Right lobe of liver (tissue), 6 donors: ENCODE results near the gene IL3. TPM values are rescaled to one million over a fixed set of nuclear protein-coding genes. Genes with fewer than 3 reads are reported as not detected.

Experiments
- ATAC-seq, 4 donors: fragments of 200-7000 bp; cut with Tn5 transposase; one replicate each; pipeline ENCODE4 v1.9.1; 2020; ENCODE audit warnings: mild to moderate bottlenecking in 4 of 4, moderate library complexity in 4 of 4
- DNase-seq, 3 donors: peaks; one replicate each; pipeline ENCODE4 v3.0.0-alpha.2; 2020
- H3K27ac ChIP-seq, 3 donors: fragments of 200-600 bp; one replicate each; pipeline ENCODE4 v1.8.0; 2022
- H3K27me3 ChIP-seq, 2 donors: fragments of 200-600 bp; one replicate each; pipeline ENCODE4 v1.8.0; 2022
- H3K36me3 ChIP-seq, 4 donors: fragments of 200-600 bp; sonication (generic) in 1 of 4; one replicate each; pipeline versions ENCODE4 v1.5.1 to v1.8.0; 2017 to 2022; ENCODE audit warnings: control low read depth in 1 of 4
- H3K4me1 ChIP-seq, 4 donors: fragments of 200-600 bp; sonication (generic) in 1 of 4; one replicate each; pipeline versions ENCODE4 v1.5.1 to v1.8.0; 2017 to 2022; ENCODE audit warnings: control low read depth in 1 of 4
- H3K4me3 ChIP-seq, 3 donors: fragments of 200-600 bp; one replicate each; pipeline ENCODE4 v1.8.0; 2022
- H3K9me3 ChIP-seq, 4 donors: fragments of 200-600 bp; sonication (generic) in 1 of 4; one replicate each; pipeline versions ENCODE4 v1.5.1 to v1.8.0; 2017 to 2022; ENCODE audit warnings: control low read depth in 1 of 4
- CTCF ChIP-seq, 4 donors: fragments of 200-600 bp in 3 of 4; fragments of 450-650 bp in 1 of 4; IDR thresholded peaks; one replicate each; pipeline versions ENCODE4 v1.5.1 to v1.8.0; 2016 to 2022; ENCODE audit warnings: antibody characterized with exemption in 4 of 4, mild to moderate bottlenecking in 2 of 4
- POLR2A ChIP-seq: fragments of 450-650 bp; IDR thresholded peaks from one replicate; pipeline ENCODE4 v1.6.1; 2017; ENCODE audit warnings: antibody characterized with exemption, mild to moderate bottlenecking
- WGBS: methylation state at CpG from one replicate; pipeline ENCODE4 v1.1.6; 2018; ENCODE audit warnings: low coverage, low lambda C conversion rate; ENCODE audit not compliant: insufficient coverage; ENCODE audit errors: missing lambda C conversion rate; 5-methylcytosine and 5-hydroxymethylcytosine counted together
- intact Hi-C, 2 donors: fragments of 100-400 bp; cut with DNase I; formaldehyde crosslinking; loops; one replicate each; pipeline versions ENCODE4 v1.11.2 to v1.14.1; 2022
- total RNA-seq, 6 experiments: library from RNA; depleted of rRNA in 2 of 6; stranded (reverse); fragments of >200 nt in 2 of 6; fragmentation: NEBNext Ultra II Directional in 3 of 6; extraction: Animal tissue kit (Norgen Biotek cat#: 25700) in 3 of 6; gene quantifications; one replicate each; pipeline versions ENCODE4 v1.1.0 to v1.2.4, GENCODE V29; 2016 to 2023
- donor health status: DM: no; HTN: yes; CAD: no.
- donor health status: DM: no; HTN: no; CAD: no.
- donor health status: DM: no; HTN: no; CAD: no.
- donor health status: DM: no; HTN: yes; CAD: no.
- donor health status: DM: no; HTN: yes; CAD: no.

The IL3 gene
- total RNA-seq, 6 experiments from 2014 or later = not detected

- 86% methylated on average over 4 of the region's 4 CpGs for WGBS
- intact Hi-C loops = no loop called here
- no peak for ATAC-seq
- DNase-seq = no peak
- no peaks in the 10 kb centered on the region for H3K4me1 ChIP-seq
- H3K4me3 ChIP-seq = no peak overlapping the region
- no peaks in the 10 kb centered on the region for H3K36me3 ChIP-seq
- no peak for TF ChIP-seq POLR2A
- TF ChIP-seq CTCF (IDR thresholded peaks at IDR 0.05) = no peak
- peak overlapping the region in 1 of 3 donors; percentile 13 for H3K27ac ChIP-seq
- no peaks in the 10 kb centered on the region for H3K27me3 ChIP-seq
- no peaks in the 10 kb centered on the region for H3K9me3 ChIP-seq
These were observed 25.2 kb downstream of the IL3 start for GRCh38 chr5:132085686-132086085.

GRCh38 chr5:132086277-132086794 lies 25.9 kb downstream of the IL3 start:
- no peaks in the 10 kb centered on the region for H3K9me3 ChIP-seq
- peak; percentile 68 to 79 (median 73) for DNase-seq
- peak; percentile 80 to 95 (median 88) for ATAC-seq
- peak overlapping the region in 2 of 3 donors; percentile 13 to 28 for H3K27ac ChIP-seq
- H3K36me3 ChIP-seq = no peaks in the 10 kb centered on the region
- no peaks in the 10 kb centered on the region for H3K4me1 ChIP-seq
- intact Hi-C loops = no loop called here
- no CpG with 5 or more reads among the region's 2 CpGs for WGBS
- TF ChIP-seq CTCF (IDR thresholded peaks at IDR 0.05) (no peak), POLR2A (no peak)
- no peak overlapping the region for H3K4me3 ChIP-seq
- no peaks in the 10 kb centered on the region for H3K27me3 ChIP-seq

GRCh38 chr5:132087176-132087575 lies 26.7 kb downstream of the IL3 start:
- DNase-seq = no peak
- H3K27ac ChIP-seq = peak overlapping the region in 1 of 3 donors; percentile 28
- WGBS = 86% methylated on average over 5 of the region's 6 CpGs

GRCh38 chr5:132087661-132088060 lies 27.2 kb downstream of the IL3 start:
- H3K36me3 ChIP-seq = no peaks in the 10 kb centered on the region
- no peak overlapping the region for H3K4me3 ChIP-seq
- H3K27me3 ChIP-seq = no peaks in the 10 kb centered on the region
- no peak overlapping the region for H3K27ac ChIP-seq
- H3K4me1 ChIP-seq = no peaks in the 10 kb centered on the region
- intact Hi-C loops = no loop called here
- no peak for TF ChIP-seq POLR2A
- TF ChIP-seq CTCF (IDR thresholded peaks at IDR 0.05) = no peak
- 83% methylated on average over 1 of the region's 8 CpGs for WGBS
- H3K9me3 ChIP-seq = no peaks in the 10 kb centered on the region
- DNase-seq (no peak), ATAC-seq (no peak)

More at GRCh38 chr5:132087176-132087575, 26.7 kb downstream of the IL3 start:
- no peaks in the 10 kb centered on the region for H3K4me1 ChIP-seq
- ATAC-seq = no peak
- no peak overlapping the region for H3K4me3 ChIP-seq
- no peaks in the 10 kb centered on the region for H3K27me3 ChIP-seq
- TF ChIP-seq CTCF (IDR thresholded peaks at IDR 0.05) = no peak
- no peak for TF ChIP-seq POLR2A
- H3K36me3 ChIP-seq = no peaks in the 10 kb centered on the region
- intact Hi-C loops = no loop called here
- no peaks in the 10 kb centered on the region for H3K9me3 ChIP-seq

GRCh38 chr5:132089363-132089762 lies 28.9 kb downstream of the IL3 start:
- H3K27ac ChIP-seq = no peak overlapping the region
- H3K36me3 ChIP-seq = no peaks in the 10 kb centered on the region
- H3K4me1 ChIP-seq = no peaks in the 10 kb centered on the region
- no peak for ATAC-seq
- TF ChIP-seq CTCF (IDR thresholded peaks at IDR 0.05) = no peak
- TF ChIP-seq POLR2A = no peak
- no peak for DNase-seq
- no peaks in the 10 kb centered on the region for H3K27me3 ChIP-seq
- intact Hi-C loops = no loop called here
- no peak overlapping the region for H3K4me3 ChIP-seq
- 100% methylated on average over 1 of the region's 1 CpG for WGBS
- H3K9me3 ChIP-seq = no peaks in the 10 kb centered on the region
